Measurements from ENCODE around the gene GABARAPL1. TPM values are rescaled to one million over a fixed set of nuclear protein-coding genes. Genes with fewer than 3 reads are reported as not detected.

Gene GABARAPL1
- total RNA-seq, 1 experiment from 2014 or later, result 55.6 TPM

- Histone ChIP-seq H3K4ac (ENCODE audit: low read depth, low read length) (no peak overlapping the region), H4K20me1 (ENCODE audit: control insufficient read depth, insufficient read depth, insufficient read length) (no peaks in the 10 kb centered on the region), H2BK15ac (ENCODE audit: low read depth, low read length) (no peak overlapping the region), H4K5ac (ENCODE audit: insufficient read length, low read depth, low read length) (no peak overlapping the region), H3K27me3 (ENCODE audit: insufficient read depth, low read length) (no peaks in the 10 kb centered on the region), H3K23ac (ENCODE audit: insufficient read length, low read depth, low read length) (no peak overlapping the region), H3K79me2 (ENCODE audit: insufficient read depth, low read length) (no peaks in the 10 kb centered on the region), H3T11ph (ENCODE audit: low read length) (no peak overlapping the region), H3K79me1 (ENCODE audit: insufficient read depth, low read depth, low read length, poor library complexity, severe bottlenecking) (no peaks in the 10 kb centered on the region), H3K9ac (ENCODE audit: extremely low read depth, insufficient read length, low read length) (no peak overlapping the region), H3K27ac (ENCODE audit: insufficient read length, low read depth, low read length) (no peak overlapping the region), H3K18ac (ENCODE audit: insufficient read length, low read depth, low read length) (no peak overlapping the region), H2BK12ac (ENCODE audit: insufficient read length, low read depth, low read length) (no peak overlapping the region), H4K91ac (ENCODE audit: insufficient read length, low read depth, low read length) (no peak overlapping the region), H3K14ac (ENCODE audit: insufficient read depth, low read length) (no peak overlapping the region), H3K23me2 (ENCODE audit: insufficient read length, low read depth, low read length, poor library complexity, severe bottlenecking) (no peaks in the 10 kb centered on the region), H4K8ac (replicated peaks; ENCODE audit: insufficient read length, low read depth, low read length) (no peak overlapping the region), H3K4me1 (ENCODE audit: insufficient read depth, low read length) (no peaks in the 10 kb centered on the region), H2BK120ac (ENCODE audit: low read depth, low read length, poor library complexity, severe bottlenecking) (no peak overlapping the region), H3K56ac (ENCODE audit: insufficient read length, low read depth, low read length) (no peak overlapping the region), H2AFZ (ENCODE audit: low read length) (no peak overlapping the region), H3K4me2 (ENCODE audit: insufficient read depth, insufficient read length, low read length) (no peak overlapping the region), H2AK5ac (ENCODE audit: insufficient read length, low read length) (no peak overlapping the region), H2BK5ac (ENCODE audit: insufficient read length, low read length) (no peak overlapping the region), H2BK20ac (ENCODE audit: low read depth, low read length, poor library complexity, severe bottlenecking) (no peak overlapping the region), H3K9me3 (ENCODE audit: control insufficient read depth, low read depth, low read length) (no peaks in the 10 kb centered on the region)
- Mint-ChIP-seq H3K4me1 (no peaks in the 10 kb centered on the region; a peak in 1 of 4 replicates), H3K27me3 (ENCODE audit: low read depth) (no peaks in the 10 kb centered on the region), H3K9me3 (no peaks in the 10 kb centered on the region), H3K36me3 (ENCODE audit: insufficient read depth in 1 of 3, low read depth in 3 of 3) (no peaks in the 10 kb centered on the region), H3K27ac (no peak overlapping the region), H3K4me3 (no peak overlapping the region)
- WGBS (ENCODE audit: extremely low coverage, insufficient read length, low lambda C conversion rate), result no CpG with 5 or more reads among the region's 5 CpGs
- no peak for TF ChIP-seq CTCF (conservative IDR thresholded peaks at IDR 0.05)
- no peak for DNase-seq
Measured at GRCh38 chr12:10175846-10176636, 36.6 kb upstream of the GABARAPL1 start.
